GM20000 (cell line): ENCODE results near the gene FNIP2.

Experiments
- DNase-seq: peaks from one replicate; pipeline ENCODE4 v3.0.0; 2012; ENCODE audit warnings: low spot score
- CTCF ChIP-seq: IDR thresholded peaks from 2 replicates; pipeline ENCODE4 v1.5.1; 2012; ENCODE audit warnings: mild to moderate bottlenecking, control low read depth; ENCODE audit errors: extremely low read depth, missing control alignments

FNIP2 gene

GRCh38 chr4:158836828-158837449 is 68.1 kb downstream of the FNIP2 start:
- TF ChIP-seq CTCF: no peak
- no peak for DNase-seq

GRCh38 chr4:158837527-158838141 is 68.8 kb downstream of the FNIP2 start:
- no peak for TF ChIP-seq CTCF
- no peak for DNase-seq

GRCh38 chr4:158840131-158840530 is 71.3 kb downstream of the FNIP2 start:
- no peak for DNase-seq
- TF ChIP-seq CTCF: no peak

- DNase-seq: no peak
- TF ChIP-seq CTCF: no peak
These were observed 72.7 kb downstream of the FNIP2 start for GRCh38 chr4:158841540-158841939.

- no peak for TF ChIP-seq CTCF
- no peak for DNase-seq
These were observed 76.7 kb downstream of the FNIP2 start for GRCh38 chr4:158845311-158846041.

GRCh38 chr4:158847535-158847934 is 78.7 kb downstream of the FNIP2 start:
- TF ChIP-seq CTCF: no peak
- no peak for DNase-seq

GRCh38 chr4:158849681-158850080 is 80.9 kb downstream of the FNIP2 start:
- TF ChIP-seq CTCF: no peak

More at GRCh38 chr4:158849681-158850080, 80.9 kb downstream of the FNIP2 start:
- no peak for DNase-seq
